Spleen (tissue), 7 donors: ENCODE results near the gene TMEM164.

Experiments used
- CTCF ChIP-seq, 11 experiments: fragments of 200-600 bp in 7 of 11; fragments of 450-650 bp in 4 of 11; sonication (generic) in 4 of 11; IDR thresholded peaks in 8 of 11; conservative IDR thresholded peaks in 3 of 11; 1 replicate in 7 of 11; 2 replicates in 4 of 11; pipeline versions ENCODE4 v1.4.0 to v1.8.0; 2016 to 2021; ENCODE audit warnings: antibody characterized with exemption in 11 of 11, inconsistent platforms in 4 of 11, mild to moderate bottlenecking in 1 of 11
- POLR2A ChIP-seq, 3 donors: fragments of 450-650 bp; IDR thresholded peaks; one replicate each; pipeline ENCODE4 v1.5.1; 2017; ENCODE audit warnings: antibody characterized with exemption in 3 of 3, mild to moderate bottlenecking in 1 of 3
- donor health status: DM: no; HTN: no; CAD: no; lungs with moderate emphysema.
- donor health status: DM: no; HTN: no; CAD: no.
- donor health status: DM: no; HTN: no; CAD: no.

GRCh38 chrX:110146521-110146920 lies 143.6 kb downstream of the TMEM164 start:
- TF ChIP-seq POLR2A (IDR thresholded peaks at IDR 0.05), result no peak
- peak in 10 of 11 experiments; percentile 34 to 71 (median 60) for TF ChIP-seq CTCF (IDR thresholded peaks at IDR 0.05 in 8 of 11, conservative IDR thresholded peaks at IDR 0.05 in 3 of 11)
